HFF-Myc (cell line): ENCODE measurements around the gene C19orf67.

Experiments
- DNase-seq: peaks from one replicate; pipeline ENCODE4 v3.0.0-alpha.2; 2011; ENCODE audit warnings: low read depth; ENCODE audit errors: extremely low read depth
- H3K4me3 ChIP-seq: replicated peaks from 2 replicates; pipeline ENCODE4 v1.5.1; 2011; ENCODE audit warnings: low read depth, mild to moderate bottlenecking, control low read depth, low read length
- TF ChIP-seq, protein P1 (sequence below): IDR thresholded peaks from 2 replicates; pipeline ENCODE4 v1.5.1; 2012; ENCODE audit warnings: mild to moderate bottlenecking, low read depth, low read length, control low read depth; ENCODE audit errors: missing control alignments

Gene C19orf67

GRCh38 chr19:14088634-14089411 lies 3.2 kb upstream of the C19orf67 start:
- TF ChIP-seq, protein P1, sequence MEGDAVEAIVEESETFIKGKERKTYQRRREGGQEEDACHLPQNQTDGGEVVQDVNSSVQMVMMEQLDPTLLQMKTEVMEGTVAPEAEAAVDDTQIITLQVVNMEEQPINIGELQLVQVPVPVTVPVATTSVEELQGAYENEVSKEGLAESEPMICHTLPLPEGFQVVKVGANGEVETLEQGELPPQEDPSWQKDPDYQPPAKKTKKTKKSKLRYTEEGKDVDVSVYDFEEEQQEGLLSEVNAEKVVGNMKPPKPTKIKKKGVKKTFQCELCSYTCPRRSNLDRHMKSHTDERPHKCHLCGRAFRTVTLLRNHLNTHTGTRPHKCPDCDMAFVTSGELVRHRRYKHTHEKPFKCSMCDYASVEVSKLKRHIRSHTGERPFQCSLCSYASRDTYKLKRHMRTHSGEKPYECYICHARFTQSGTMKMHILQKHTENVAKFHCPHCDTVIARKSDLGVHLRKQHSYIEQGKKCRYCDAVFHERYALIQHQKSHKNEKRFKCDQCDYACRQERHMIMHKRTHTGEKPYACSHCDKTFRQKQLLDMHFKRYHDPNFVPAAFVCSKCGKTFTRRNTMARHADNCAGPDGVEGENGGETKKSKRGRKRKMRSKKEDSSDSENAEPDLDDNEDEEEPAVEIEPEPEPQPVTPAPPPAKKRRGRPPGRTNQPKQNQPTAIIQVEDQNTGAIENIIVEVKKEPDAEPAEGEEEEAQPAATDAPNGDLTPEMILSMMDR: no peak
- peak overlapping the region; percentile 47 for H3K4me3 ChIP-seq
- no peak for DNase-seq

- no peak overlapping the region for H3K4me3 ChIP-seq
- TF ChIP-seq, protein P1: no peak
- DNase-seq: no peak
These were observed 515 bp upstream of the C19orf67 start for GRCh38 chr19:14086098-14086497.

GRCh38 chr19:14082675-14082960 lies 3.0 kb downstream of the C19orf67 start:
- no peak for DNase-seq
- TF ChIP-seq, protein P1: no peak
- no peak overlapping the region for H3K4me3 ChIP-seq

- TF ChIP-seq, protein P1: no peak
- DNase-seq: no peak
- H3K4me3 ChIP-seq: peak overlapping the region; percentile 80
These were observed 3.5 kb downstream of the C19orf67 start for GRCh38 chr19:14081797-14082674.

- peak; percentile 99 for DNase-seq
- TF ChIP-seq, protein P1: no peak
- peak overlapping the region; percentile 80 for H3K4me3 ChIP-seq
These were observed 4.4 kb downstream of the C19orf67 start for GRCh38 chr19:14080887-14081796.

DNA sequence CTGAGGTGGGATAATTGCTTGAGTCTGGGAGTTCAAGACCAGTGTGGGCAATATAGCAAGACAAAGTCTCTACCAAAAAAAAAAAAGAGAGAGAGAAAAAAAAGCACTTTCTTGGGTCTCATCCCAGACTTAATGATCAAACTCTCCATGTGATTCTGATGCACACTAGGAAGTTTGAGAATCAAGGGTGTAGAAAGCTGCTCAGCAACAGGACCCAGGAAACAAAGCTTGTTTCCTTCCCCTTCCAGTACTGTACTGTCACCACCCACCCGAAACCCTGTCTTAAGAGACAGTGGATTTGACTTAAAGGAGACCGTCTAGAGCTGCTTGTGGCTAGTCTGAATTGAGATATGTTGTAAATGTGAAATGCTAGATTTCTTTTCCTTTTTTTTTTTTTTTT lies 7.2 kb downstream of the C19orf67 start:
- DNase-seq: no peak
- TF ChIP-seq, protein P1: no peak
- no peak overlapping the region for H3K4me3 ChIP-seq
